DMS79 (cell line): ENCODE measurements around the gene UBAC2.
"Not testable (repeated sequence)": the region's sequence is repeated elsewhere in the genome, so short reads cannot be mapped to it uniquely, and the experiment has no call there.

Experiments used
- DNase-seq: peaks from one replicate; lab custom pipeline; 2025; lab: John Stamatoyannopoulos, UW

UBAC2 gene

GRCh38 chr13:99249178-99249577 is 48.5 kb downstream of the UBAC2 start:
- DNase-seq: not testable (repeated sequence)

GRCh38 chr13:99249606-99250005 is 49.0 kb downstream of the UBAC2 start:
- not testable (repeated sequence) for DNase-seq

GRCh38 chr13:99250982-99251825 is 50.5 kb downstream of the UBAC2 start:
- no peak for DNase-seq

GRCh38 chr13:99251921-99252320 is 51.3 kb downstream of the UBAC2 start:
- DNase-seq: no peak

- no peak for DNase-seq
Measured at GRCh38 chr13:99254830-99255229, 54.2 kb downstream of the UBAC2 start.

- peak; percentile 20 for DNase-seq
Measured at GRCh38 chr13:99255271-99255670, 54.6 kb downstream of the UBAC2 start.

- no peak for DNase-seq
Measured at GRCh38 chr13:99256283-99256682, 55.6 kb downstream of the UBAC2 start.

- DNase-seq: no peak
Measured at GRCh38 chr13:99256709-99257108, 56.1 kb downstream of the UBAC2 start.

GRCh38 chr13:99257291-99257690 is 56.6 kb downstream of the UBAC2 start:
- no peak for DNase-seq

GRCh38 chr13:99258210-99258860 is 57.7 kb downstream of the UBAC2 start, which contains the start of gene GPR18:
Gene GPR18 (minus strand): TSS chr13:99258379. CDS start chr13:99255872, 2,507 bp downstream.
- DNase-seq: no peak

- DNase-seq: no peak
Measured at GRCh38 chr13:99258946-99259345, 58.3 kb downstream of the UBAC2 start.

- no peak for DNase-seq
Measured at GRCh38 chr13:99260216-99260615, 59.6 kb downstream of the UBAC2 start.

- DNase-seq: no peak
Measured at GRCh38 chr13:99261059-99261458, 60.4 kb downstream of the UBAC2 start.

- no peak for DNase-seq
Measured at GRCh38 chr13:99263126-99263785, 62.6 kb downstream of the UBAC2 start.

GRCh38 chr13:99264051-99264450 is 63.4 kb downstream of the UBAC2 start:
- no peak for DNase-seq

GRCh38 chr13:99265162-99265800 is 64.6 kb downstream of the UBAC2 start:
- peak; percentile 21 for DNase-seq

- peak; percentile 53 for DNase-seq
Measured at GRCh38 chr13:99265821-99266426, 65.3 kb downstream of the UBAC2 start.

- DNase-seq: no peak
Measured at GRCh38 chr13:99266827-99267226, 66.2 kb downstream of the UBAC2 start.

GRCh38 chr13:99267927-99268326 is 67.3 kb downstream of the UBAC2 start:
- DNase-seq: no peak

- DNase-seq: no peak
Measured at GRCh38 chr13:99268822-99269221, 68.2 kb downstream of the UBAC2 start.

GRCh38 chr13:99269627-99270241 is 69.1 kb downstream of the UBAC2 start:
- peak; percentile 41 for DNase-seq
